Measurements from ENCODE around the gene TAF4. TPM values are rescaled to one million over a fixed set of nuclear protein-coding genes. Genes with fewer than 3 reads are reported as not detected.

The TAF4 gene
- total RNA-seq, 4 donors from 2014 or later = 6.2 to 37.6 (median 10.7) TPM

- no peaks in the 10 kb centered on the region for H3K9me3 ChIP-seq
- H3K27me3 ChIP-seq = no peaks in the 10 kb centered on the region
- TF ChIP-seq CTCF (IDR thresholded peaks at IDR 0.05) = no peak
- TF ChIP-seq POLR2A (IDR thresholded peaks at IDR 0.05) = no peak
- DNase-seq = no peak
- H3K27ac ChIP-seq = no peak overlapping the region
- H3K36me3 ChIP-seq = no peaks in the 10 kb centered on the region
- intact Hi-C loops (cut with DNase I; ENCODE audit: low total_unique reads) = no loop called here
- no peak overlapping the region for H3K4me3 ChIP-seq
- H3K4me1 ChIP-seq = no peaks in the 10 kb centered on the region
Measured at GRCh38 chr20:61977419-61977786, 88.3 kb downstream of the TAF4 start.

- H3K9me3 ChIP-seq = no peaks in the 10 kb centered on the region
- intact Hi-C loops (cut with DNase I; ENCODE audit: low total_unique reads) = no loop called here
- no peaks in the 10 kb centered on the region for H3K27me3 ChIP-seq
- no peak for DNase-seq
- TF ChIP-seq CTCF (IDR thresholded peaks at IDR 0.05) = no peak
- TF ChIP-seq POLR2A (IDR thresholded peaks at IDR 0.05) = no peak
- no peaks in the 10 kb centered on the region for H3K36me3 ChIP-seq
- H3K4me1 ChIP-seq = no peaks in the 10 kb centered on the region
- no peak overlapping the region for H3K4me3 ChIP-seq
- no peak overlapping the region for H3K27ac ChIP-seq
Measured at GRCh38 chr20:61976644-61977418, 88.8 kb downstream of the TAF4 start.

GRCh38 chr20:61976263-61976643, 89.4 kb downstream of the TAF4 start:
- intact Hi-C loops (cut with DNase I; ENCODE audit: low total_unique reads) = no loop called here
- DNase-seq = no peak
- Histone ChIP-seq H3K27me3 (no peaks in the 10 kb centered on the region), H3K27ac (no peak overlapping the region), H3K4me3 (no peak overlapping the region), H3K9me3 (no peaks in the 10 kb centered on the region), H3K36me3 (no peaks in the 10 kb centered on the region), H3K4me1 (no peaks in the 10 kb centered on the region)
- no peak for TF ChIP-seq POLR2A (IDR thresholded peaks at IDR 0.05)
- no peak for TF ChIP-seq CTCF (IDR thresholded peaks at IDR 0.05)

GRCh38 chr20:61975407-61976129, 90.1 kb downstream of the TAF4 start:
- intact Hi-C loops (cut with DNase I; ENCODE audit: low total_unique reads) = no loop called here
- H3K27me3 ChIP-seq = no peaks in the 10 kb centered on the region
- no peak for TF ChIP-seq CTCF (IDR thresholded peaks at IDR 0.05)
- TF ChIP-seq POLR2A (IDR thresholded peaks at IDR 0.05) = no peak

GRCh38 chr20:61974357-61974665, 91.4 kb downstream of the TAF4 start:
- H3K36me3 ChIP-seq = no peaks in the 10 kb centered on the region
- no peak for DNase-seq
- H3K27ac ChIP-seq = no peak overlapping the region
- H3K4me1 ChIP-seq = no peaks in the 10 kb centered on the region
- H3K27me3 ChIP-seq = no peaks in the 10 kb centered on the region
- TF ChIP-seq POLR2A (IDR thresholded peaks at IDR 0.05) (no peak), CTCF (IDR thresholded peaks at IDR 0.05) (no peak)
- intact Hi-C loops (cut with DNase I; ENCODE audit: low total_unique reads) = no loop called here
- no peak overlapping the region for H3K4me3 ChIP-seq
- no peaks in the 10 kb centered on the region for H3K9me3 ChIP-seq

More at GRCh38 chr20:61975407-61976129, 90.1 kb downstream of the TAF4 start:
- no peak for DNase-seq
- H3K27ac ChIP-seq = no peak overlapping the region
- no peaks in the 10 kb centered on the region for H3K36me3 ChIP-seq
- no peaks in the 10 kb centered on the region for H3K9me3 ChIP-seq
- H3K4me1 ChIP-seq = no peaks in the 10 kb centered on the region
- no peak overlapping the region for H3K4me3 ChIP-seq
